Ishikawa (cell line): ENCODE data around the gene KYAT1.

Experiments used
- EP300 ChIP-seq: IDR thresholded peaks from 2 replicates; pipeline ENCODE4 v1.6.1; 2012; ENCODE audit warnings: borderline replicate concordance
- RAD21 ChIP-seq: IDR thresholded peaks from 2 replicates; pipeline ENCODE4 v1.6.1; 2012; ENCODE audit warnings: low read depth
- TCF12 ChIP-seq: IDR thresholded peaks from 2 replicates; pipeline ENCODE4 v1.6.1; 2012; ENCODE audit warnings: low read depth
- YY1 ChIP-seq: IDR thresholded peaks from 2 replicates; pipeline ENCODE4 v1.6.1; 2012; ENCODE audit warnings: low read depth
- TF ChIP-seq, protein P1 (sequence below): IDR thresholded peaks from 2 replicates; pipeline ENCODE4 v1.6.1; 2012

GRCh38 chr9:128911529-128912035 lies 29.8 kb upstream of the KYAT1 start:
- no peak for TF ChIP-seq TCF12
- no peak for TF ChIP-seq RAD21
- TF ChIP-seq YY1: no peak
- peak; percentile 24; the same call in 1 of the 2 replicates for TF ChIP-seq EP300
- TF ChIP-seq, protein P1, sequence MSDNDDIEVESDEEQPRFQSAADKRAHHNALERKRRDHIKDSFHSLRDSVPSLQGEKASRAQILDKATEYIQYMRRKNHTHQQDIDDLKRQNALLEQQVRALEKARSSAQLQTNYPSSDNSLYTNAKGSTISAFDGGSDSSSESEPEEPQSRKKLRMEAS: peak; percentile 55; the same call in 1 of the 2 replicates
